ENCODE results near the gene TUBA4B.

DNA sequence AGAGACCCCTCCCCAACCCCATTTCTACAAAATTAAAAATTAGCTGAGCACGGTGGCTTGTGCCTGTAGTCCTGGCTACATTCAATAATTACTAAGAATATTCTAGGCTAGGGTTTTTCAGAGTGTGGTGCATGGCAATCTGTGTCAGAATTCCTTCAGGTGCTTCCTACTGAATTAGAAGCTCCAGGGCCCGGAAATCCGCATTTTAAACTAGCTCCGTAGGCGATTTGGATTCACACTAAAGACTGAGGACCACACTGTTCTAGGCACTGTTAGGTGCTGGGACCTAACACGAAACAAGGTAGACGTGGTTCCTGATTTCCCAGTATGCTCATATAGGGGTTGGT is 47.1 kb upstream of the TUBA4B start:
- TF ChIP-seq, protein P1, sequence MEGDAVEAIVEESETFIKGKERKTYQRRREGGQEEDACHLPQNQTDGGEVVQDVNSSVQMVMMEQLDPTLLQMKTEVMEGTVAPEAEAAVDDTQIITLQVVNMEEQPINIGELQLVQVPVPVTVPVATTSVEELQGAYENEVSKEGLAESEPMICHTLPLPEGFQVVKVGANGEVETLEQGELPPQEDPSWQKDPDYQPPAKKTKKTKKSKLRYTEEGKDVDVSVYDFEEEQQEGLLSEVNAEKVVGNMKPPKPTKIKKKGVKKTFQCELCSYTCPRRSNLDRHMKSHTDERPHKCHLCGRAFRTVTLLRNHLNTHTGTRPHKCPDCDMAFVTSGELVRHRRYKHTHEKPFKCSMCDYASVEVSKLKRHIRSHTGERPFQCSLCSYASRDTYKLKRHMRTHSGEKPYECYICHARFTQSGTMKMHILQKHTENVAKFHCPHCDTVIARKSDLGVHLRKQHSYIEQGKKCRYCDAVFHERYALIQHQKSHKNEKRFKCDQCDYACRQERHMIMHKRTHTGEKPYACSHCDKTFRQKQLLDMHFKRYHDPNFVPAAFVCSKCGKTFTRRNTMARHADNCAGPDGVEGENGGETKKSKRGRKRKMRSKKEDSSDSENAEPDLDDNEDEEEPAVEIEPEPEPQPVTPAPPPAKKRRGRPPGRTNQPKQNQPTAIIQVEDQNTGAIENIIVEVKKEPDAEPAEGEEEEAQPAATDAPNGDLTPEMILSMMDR (IDR thresholded peaks at IDR 0.05) = no peak
- no peak for TF ChIP-seq POLR2A (IDR thresholded peaks at IDR 0.05)
